GM12878 (cell line): Measurements from ENCODE around the gene PIGU. TPM values are rescaled to one million over a fixed set of nuclear protein-coding genes. Genes with fewer than 3 reads are reported as not detected.

Experiments used
- ATAC-seq: fragments of 200-7000 bp; cut with Tn5 transposase; 3 replicates; pipeline ENCODE4 v1.9.1; 2020; ENCODE audit warnings: mild to moderate bottlenecking, moderate library complexity
- BruUV-seq: library from RNA; stranded (reverse); fragments of 400-500 nt; replicated peaks from 2 replicates; lab custom pipeline; 2021; lab: Mats Ljungman, UMichigan
- CTCF ChIA-PET: fragments of 300-600 bp; sonication (Branson Sonifier 250); formaldehyde crosslinking; extraction: SDS; loops from one replicate; lab custom pipeline; 2021; ENCODE audit warnings: inconsistent platforms; lab: Yijun Ruan, JAX
- POLR2A ChIA-PET: fragments of 350-600 bp; formaldehyde crosslinking; extraction: SDS; loops from one replicate; lab custom pipeline; 2021; ENCODE audit warnings: inconsistent platforms; lab: Charles Lee
- RAD21 ChIA-PET: fragments of 300-600 bp; sonication (Branson Sonifier 250); formaldehyde crosslinking; loops from one replicate; lab custom pipeline; 2023; ENCODE audit warnings: antibody characterized with exemption; ENCODE audit not compliant: unreplicated experiment; lab: Charles Lee
- SMC1A ChIA-PET: fragments of 300-600 bp; sonication (Branson Sonifier 250); formaldehyde crosslinking; loops from one replicate; lab custom pipeline; 2023; ENCODE audit not compliant: unreplicated experiment, uncharacterized antibody; lab: Charles Lee
- DNase-seq: peaks from one replicate; pipeline ENCODE4 v3.0.0-alpha.2; 2011; ENCODE audit warnings: low read depth, low spot score
- FAIRE-seq: peaks from 3 replicates; lab custom pipeline; 2011; peaks lifted over from hg19 to GRCh38; lab: Jason Lieb, UNC
- H2AFZ ChIP-seq: 2 replicates; pipeline ENCODE4 v1.6.0; 2011; ENCODE audit warnings: low read depth, low read length, control low read depth; ENCODE audit not compliant: control insufficient read depth
- H3K27ac ChIP-seq: 2 replicates; pipeline ENCODE4 v1.5.1; 2011; ENCODE audit warnings: control low read depth; ENCODE audit not compliant: control insufficient read depth, insufficient read depth
- H3K27me3 ChIP-seq, 2 experiments: replicated peaks in 1 of 2; 2 replicates each; pipeline versions ENCODE4 v1.6.0 to v1.6.1; 2011; ENCODE audit warnings: low read length in 1 of 2; ENCODE audit not compliant: control insufficient read depth in 2 of 2, insufficient read depth in 2 of 2
- H3K36me3 ChIP-seq, 2 experiments: 2 replicates each; pipeline ENCODE4 v1.5.1; 2011; ENCODE audit warnings: low read length in 1 of 2; ENCODE audit not compliant: control insufficient read depth in 2 of 2, insufficient read depth in 2 of 2
- H3K4me1 ChIP-seq: 2 replicates; pipeline ENCODE4 v1.6.1; 2011; ENCODE audit warnings: mild to moderate bottlenecking, low read length, moderate library complexity, mixed read lengths; ENCODE audit not compliant: control insufficient read depth, insufficient read depth
- H3K4me2 ChIP-seq: 2 replicates; pipeline ENCODE4 v1.6.0; 2011; ENCODE audit warnings: control low read depth; ENCODE audit not compliant: control insufficient read depth, insufficient read depth
- H3K4me3 ChIP-seq: fragments of 200-600 bp; sonication (generic); 2 replicates; pipeline ENCODE4 v1.5.1; 2016
- H3K79me2 ChIP-seq: 2 replicates; pipeline ENCODE4 v1.6.0; 2011; ENCODE audit warnings: low read length; ENCODE audit not compliant: control insufficient read depth, insufficient read depth
- H3K9ac ChIP-seq: 2 replicates; pipeline ENCODE4 v1.8.0; 2011; ENCODE audit warnings: low read length, control low read depth, mixed read lengths; ENCODE audit not compliant: control insufficient read depth, insufficient read depth
- H3K9me3 ChIP-seq: replicated peaks from 3 replicates; pipeline ENCODE4 v1.5.1; 2011; ENCODE audit warnings: mild to moderate bottlenecking, low read length; ENCODE audit not compliant: control insufficient read depth, insufficient read depth
- H4K20me1 ChIP-seq: 2 replicates; pipeline ENCODE4 v1.6.0; 2011; ENCODE audit not compliant: control insufficient read depth, insufficient read depth
- CEBPB ChIP-seq, 2 experiments: fragments of 150-350 bp in 1 of 2; IDR thresholded peaks; 2 replicates each; pipeline ENCODE4 v1.6.1; 2012 to 2014; ENCODE audit warnings: low read depth in 2 of 2, low read length in 2 of 2, borderline replicate concordance in 1 of 2, inconsistent platforms in 1 of 2
- CREB1 ChIP-seq: IDR thresholded peaks from 2 replicates; pipeline ENCODE4 v1.6.1; 2012; ENCODE audit warnings: low read depth, mild to moderate bottlenecking, inconsistent platforms
- GATAD2B ChIP-seq: fragments of 450-650 bp; conservative IDR thresholded peaks from 2 replicates; pipeline ENCODE4 v1.6.1; 2017; ENCODE audit warnings: low read depth, mild to moderate bottlenecking, moderate library complexity
- SPI1 ChIP-seq: IDR thresholded peaks from 2 replicates; pipeline ENCODE4 v1.6.1; 2011; ENCODE audit warnings: low read depth, mild to moderate bottlenecking, low read length, moderate library complexity, borderline replicate concordance; ENCODE audit not compliant: insufficient read depth
- TCF12 ChIP-seq: IDR thresholded peaks from 2 replicates; pipeline ENCODE4 v1.6.1; 2011; ENCODE audit warnings: low read depth, mild to moderate bottlenecking, low read length
- WGBS: methylation state at CpG from one replicate; pipeline ENCODE4 v1.1.6; 2016; ENCODE audit warnings: low lambda C conversion rate; ENCODE audit not compliant: insufficient replicate concordance, insufficient coverage; ENCODE audit errors: missing lambda C conversion rate; 5-methylcytosine and 5-hydroxymethylcytosine counted together
- in situ Hi-C: fragments of 300-500 bp; cut with MboI; formaldehyde crosslinking; loops from 9 replicates; pipeline ENCODE4 v1.14.3; 2018; ENCODE audit warnings: mixed read lengths
- intact Hi-C: fragments of 100-400 bp; cut with micrococcal nuclease; formaldehyde crosslinking; loops from one replicate; pipeline ENCODE4 v1.14.2; 2022; ENCODE audit not compliant: unreplicated experiment
- polyA plus RNA-seq, 11 experiments: library from polyadenylated mRNA; depleted of rRNA in 4 of 11; unstranded in 6 of 11; stranded (reverse) in 5 of 11; fragments of >200 nt; fragmentation: Nextera tagmentation in 4 of 11; fragmentation: Illumina TruSeq in 1 of 11; extraction: Ambion mirVana in 4 of 11; extraction: Trizol in 1 of 11; gene quantifications; 1 replicate in 1 of 11; 2 replicates in 10 of 11; pipeline versions ENCODE4 v1.2.1 to v1.2.3, GENCODE V29; 2011 to 2016; ENCODE audit warnings: inconsistent platforms in 2 of 11, missing spikeins in 2 of 11, low read depth in 1 of 11
- total RNA-seq, 4 experiments: library from RNA; depleted of rRNA in 3 of 4; stranded (reverse); fragments of >200 nt in 3 of 4; fragmentation: Illumina TruSeq in 1 of 4; extraction: Trizol in 1 of 4; gene quantifications; 2 replicates each; pipeline versions ENCODE4 v1.2.1 to v1.2.3, GENCODE V29; 2013 to 2021

PIGU gene
- total and polyA plus RNA-seq, 10 of the 15 experiments (the other 5 are each of a cell fraction or from before 2014, with no cell fraction given), result 4.1 to 88.2 (median 25.0) TPM

DNA sequence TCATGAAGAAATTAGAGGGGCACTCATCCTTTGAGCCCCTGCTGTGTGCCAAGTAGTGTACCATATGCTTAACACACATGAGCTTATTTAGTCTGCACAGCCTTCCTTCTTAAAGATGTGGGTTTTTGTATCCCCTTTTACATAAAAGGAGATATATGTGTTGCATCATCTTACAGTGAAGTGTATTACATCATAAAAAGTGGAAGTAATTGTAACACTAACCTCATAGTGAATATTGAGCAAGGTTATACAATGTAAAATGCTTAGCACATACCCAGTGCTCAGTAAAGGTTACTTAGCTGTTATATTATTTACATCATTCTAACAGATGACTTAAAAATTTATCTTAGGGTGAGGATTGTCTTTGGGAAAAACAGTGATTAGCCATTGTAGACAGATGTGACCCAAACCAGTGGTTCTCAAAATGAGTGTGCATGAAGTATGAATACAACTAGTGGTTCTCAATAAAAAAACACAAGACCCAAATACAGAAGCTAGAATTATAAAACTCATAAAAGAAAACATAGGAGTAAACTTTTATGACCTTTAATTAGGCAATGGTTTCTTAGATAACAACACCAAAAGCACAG is 3.8 kb upstream of the PIGU start:
- Histone ChIP-seq H3K79me2 (peaks cover 10% of the 10 kb centered on the region), H3K9ac (no peak overlapping the region), H3K9me3 (no peaks in the 10 kb centered on the region), H3K27ac (no peak overlapping the region), H3K4me1 (no peaks in the 10 kb centered on the region; the same call in 1 of the 2 replicates), H3K4me3 (no peak overlapping the region), H2AFZ (no peak overlapping the region), H4K20me1 (no peaks in the 10 kb centered on the region), H3K36me3 (no peaks in the 10 kb centered on the region)
- no peak for DNase-seq
- FAIRE-seq, result no peak
- CTCF ChIA-PET, result interaction anchor here (1.1 to 1.6 kb wide), 4 partner anchors 12 to 142 kb away, joined by 3 to 4 read pairs (median 3); partner anchors contain the start of gene TP53INP2
- RAD21 ChIA-PET, result interaction anchor here (0.6 to 2.2 kb wide), 5 partner anchors 22 to 368 kb away, joined by 3 to 5 read pairs (median 3); no protein-coding TSS in a partner anchor
- intact Hi-C loops, result no loop called here
- TF ChIP-seq CREB1, result 0 out of 2 replicates have a peak, but pooled peaks have one; percentile 44
- TF ChIP-seq CEBPB (IDR thresholded peaks at IDR 0.05; ENCODE audit: borderline replicate concordance in 1 of 2, low read depth in 2 of 2, low read length in 2 of 2), result peak in 1 of 2 experiments; percentile 33; a peak in 1 of 4 replicates
- TF ChIP-seq SPI1, result no peak
- TF ChIP-seq, all 136 proteins: peak for 2
- Histone ChIP-seq H3K27me3 (no peaks in the 10 kb centered on the region), H3K4me2 (no peak overlapping the region)
- POLR2A ChIA-PET, result interaction anchor here (0.5 to 0.7 kb wide), 2 partner anchors 9 to 14 kb away, joined by 3 read pairs; no protein-coding TSS in a partner anchor
- ATAC-seq, result no peak
- no TSS peak for BruUV-seq
- SMC1A ChIA-PET, result interaction anchor here (0.9 to 2.2 kb wide), 4 partner anchors 9 to 30 kb away, joined by 3 to 5 read pairs (median 4); no protein-coding TSS in a partner anchor
- in situ Hi-C loops, result no loop called here

DNA sequence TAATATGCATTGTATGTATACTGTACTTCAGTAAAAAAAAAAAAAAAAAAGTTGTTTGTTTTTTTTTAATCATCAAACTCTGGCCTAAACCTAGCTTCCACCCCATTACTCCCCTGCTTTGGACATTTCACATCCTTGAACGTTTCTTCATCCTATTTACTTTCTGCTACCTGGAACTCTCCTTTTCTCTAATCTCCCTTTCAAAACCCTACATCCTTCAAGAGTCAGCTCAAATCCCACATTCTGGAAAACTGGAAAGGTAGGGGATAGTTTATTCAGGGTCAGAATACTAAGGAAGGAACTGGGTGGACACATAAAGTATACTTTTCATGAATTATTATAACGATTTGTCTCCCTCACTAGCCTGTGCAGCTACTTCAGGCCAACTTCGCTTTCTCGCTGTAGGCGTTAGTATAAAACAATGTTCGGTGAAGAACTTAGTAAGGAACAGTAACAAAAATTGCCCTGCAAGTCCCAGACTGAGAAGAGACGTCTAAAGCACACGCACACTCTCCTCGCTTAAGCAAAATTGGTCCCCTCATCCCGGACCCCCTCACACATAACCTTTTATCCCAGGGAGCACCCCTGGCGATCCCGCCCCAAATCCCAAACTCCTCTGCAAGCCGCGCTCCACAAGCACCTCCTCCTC is 775 bp downstream of the PIGU start:
- DNase-seq, result no peak
- peak overlapping the region; percentile 92 for H3K4me2 ChIP-seq
- TF ChIP-seq GATAD2B (0 out of 2 replicates have a peak, but pooled peaks have one; percentile 3), TCF12 (no peak)
- SMC1A ChIA-PET, result interaction anchor here (0.8 to 1.7 kb wide), 3 partner anchors 32 to 118 kb away, joined by 3 to 7 read pairs (median 6); no protein-coding TSS in a partner anchor
- TSS peak; percentile 82 for BruUV-seq
- H3K36me3 ChIP-seq, result no peaks in the 10 kb centered on the region; a peak in 1 of 4 replicates
- FAIRE-seq, result no peak
- H3K9ac ChIP-seq, result peak overlapping the region; percentile 64
- ATAC-seq, result no peak
- WGBS, result 1% methylated on average over 14 of the region's 14 CpGs
- peak overlapping the region; percentile 61 for H2AFZ ChIP-seq
- H3K79me2 ChIP-seq, result peaks cover 17% of the 10 kb centered on the region
- peak overlapping the region; percentile 95 for H3K4me3 ChIP-seq
- no peaks in the 10 kb centered on the region for H3K9me3 ChIP-seq
- no peaks in the 10 kb centered on the region for H3K27me3 ChIP-seq
- CTCF ChIA-PET, result interaction anchor here (1.0 kb wide), 2 partner anchors 32 to 364 kb away, joined by 3 read pairs; no protein-coding TSS in a partner anchor
- POLR2A ChIA-PET, result interaction anchor here (0.7 to 1.0 kb wide), 2 partner anchors 27 to 815 kb away, joined by 3 read pairs; no protein-coding TSS in a partner anchor
- no peaks in the 10 kb centered on the region for H4K20me1 ChIP-seq
- intact Hi-C loops (no loop called here), in situ Hi-C loops (no loop called here)
- H3K4me1 ChIP-seq, result no peaks in the 10 kb centered on the region; the same call in 1 of the 2 replicates
- peak overlapping the region; percentile 76 for H3K27ac ChIP-seq
- RAD21 ChIA-PET, result interaction anchor here (0.6 to 2.2 kb wide), 6 partner anchors 10 to 160 kb away, joined by 3 to 12 read pairs (median 4); partner anchors contain the start of gene DYNLRB1
